Mammary epithelial cell (primary cell): ENCODE measurements around the gene EVA1A.

Experiments
- EZH2 ChIP-seq: IDR thresholded peaks from 2 replicates; pipeline ENCODE4 v1.6.1; 2012; ENCODE audit warnings: low read length, inconsistent platforms, borderline replicate concordance
- TF ChIP-seq, protein P1 (sequence below), 2 donors: IDR thresholded peaks in 1 of 2; conservative IDR thresholded peaks in 1 of 2; 2 replicates each; pipeline ENCODE4 v1.5.1; 2011 to 2012; ENCODE audit warnings: inconsistent platforms in 2 of 2, low read length in 2 of 2, mild to moderate bottlenecking in 2 of 2, control low read depth in 1 of 2, low read depth in 1 of 2; ENCODE audit not compliant: insufficient read depth in 1 of 2; ENCODE audit errors: extremely low read depth in 1 of 2

DNA sequence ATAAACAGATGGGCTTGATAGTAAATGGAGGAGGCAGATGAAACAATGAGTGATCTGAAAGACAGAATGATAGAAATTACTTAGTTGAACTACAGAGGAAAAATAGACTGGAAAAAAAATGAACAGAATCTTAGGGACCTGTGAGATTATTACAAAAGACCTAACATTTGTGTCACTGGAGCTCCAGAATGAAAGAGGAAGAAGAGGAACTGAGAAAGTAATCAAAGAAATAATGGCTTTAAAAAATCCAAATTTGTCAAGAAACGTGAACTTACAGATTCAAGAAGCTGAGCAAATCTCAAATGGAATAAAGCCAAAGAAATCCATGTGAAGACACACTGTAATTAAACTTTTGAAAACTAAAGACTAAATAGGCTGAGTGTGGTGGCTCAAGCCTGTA lies 28.3 kb downstream of the EVA1A start:
- TF ChIP-seq EZH2 = no peak
- TF ChIP-seq, protein P1, sequence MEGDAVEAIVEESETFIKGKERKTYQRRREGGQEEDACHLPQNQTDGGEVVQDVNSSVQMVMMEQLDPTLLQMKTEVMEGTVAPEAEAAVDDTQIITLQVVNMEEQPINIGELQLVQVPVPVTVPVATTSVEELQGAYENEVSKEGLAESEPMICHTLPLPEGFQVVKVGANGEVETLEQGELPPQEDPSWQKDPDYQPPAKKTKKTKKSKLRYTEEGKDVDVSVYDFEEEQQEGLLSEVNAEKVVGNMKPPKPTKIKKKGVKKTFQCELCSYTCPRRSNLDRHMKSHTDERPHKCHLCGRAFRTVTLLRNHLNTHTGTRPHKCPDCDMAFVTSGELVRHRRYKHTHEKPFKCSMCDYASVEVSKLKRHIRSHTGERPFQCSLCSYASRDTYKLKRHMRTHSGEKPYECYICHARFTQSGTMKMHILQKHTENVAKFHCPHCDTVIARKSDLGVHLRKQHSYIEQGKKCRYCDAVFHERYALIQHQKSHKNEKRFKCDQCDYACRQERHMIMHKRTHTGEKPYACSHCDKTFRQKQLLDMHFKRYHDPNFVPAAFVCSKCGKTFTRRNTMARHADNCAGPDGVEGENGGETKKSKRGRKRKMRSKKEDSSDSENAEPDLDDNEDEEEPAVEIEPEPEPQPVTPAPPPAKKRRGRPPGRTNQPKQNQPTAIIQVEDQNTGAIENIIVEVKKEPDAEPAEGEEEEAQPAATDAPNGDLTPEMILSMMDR (conservative IDR thresholded peaks at IDR 0.05 in 1 of 2, IDR thresholded peaks at IDR 0.05 in 1 of 2; ENCODE audit: extremely low read depth in 1 of 2, insufficient read depth in 1 of 2, low read depth in 1 of 2, low read length in 2 of 2) = no peak
